Mammary epithelial cell (primary cell): ENCODE data around the gene C3.

Experiments
- EZH2 ChIP-seq: IDR thresholded peaks from 2 replicates; pipeline ENCODE4 v1.6.1; 2012; ENCODE audit warnings: low read length, inconsistent platforms, borderline replicate concordance
- TF ChIP-seq, protein P1 (sequence below), 2 donors: IDR thresholded peaks in 1 of 2; conservative IDR thresholded peaks in 1 of 2; 2 replicates each; pipeline ENCODE4 v1.5.1; 2011 to 2012; ENCODE audit warnings: inconsistent platforms in 2 of 2, low read length in 2 of 2, mild to moderate bottlenecking in 2 of 2, control low read depth in 1 of 2, low read depth in 1 of 2; ENCODE audit not compliant: insufficient read depth in 1 of 2; ENCODE audit errors: extremely low read depth in 1 of 2

DNA sequence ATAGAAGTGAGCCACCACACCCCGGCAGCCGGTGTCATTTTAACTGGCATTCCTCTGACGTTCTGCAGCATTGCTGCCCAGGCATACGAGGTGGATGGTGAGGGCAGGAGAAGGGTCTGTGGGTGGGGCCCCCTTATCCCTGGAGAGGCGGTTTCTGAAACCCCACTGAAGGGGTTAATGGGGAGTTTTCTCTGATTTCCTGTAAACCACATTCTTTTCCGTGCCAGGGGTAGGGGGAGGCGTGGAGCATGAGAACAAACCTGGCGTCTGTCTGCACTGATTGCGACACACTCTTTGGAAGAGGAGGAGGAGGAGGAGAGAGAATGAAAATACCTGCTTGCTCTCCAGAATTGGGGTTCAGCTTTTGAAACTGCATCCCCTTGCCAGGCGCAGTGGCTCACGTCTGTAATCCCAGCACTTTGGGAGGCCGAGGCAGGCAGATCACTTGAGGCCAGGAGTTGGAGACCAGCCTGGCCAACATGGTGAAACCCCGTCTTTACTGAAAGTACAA lies 2.7 kb upstream of the C3 start:
- TF ChIP-seq, protein P1, sequence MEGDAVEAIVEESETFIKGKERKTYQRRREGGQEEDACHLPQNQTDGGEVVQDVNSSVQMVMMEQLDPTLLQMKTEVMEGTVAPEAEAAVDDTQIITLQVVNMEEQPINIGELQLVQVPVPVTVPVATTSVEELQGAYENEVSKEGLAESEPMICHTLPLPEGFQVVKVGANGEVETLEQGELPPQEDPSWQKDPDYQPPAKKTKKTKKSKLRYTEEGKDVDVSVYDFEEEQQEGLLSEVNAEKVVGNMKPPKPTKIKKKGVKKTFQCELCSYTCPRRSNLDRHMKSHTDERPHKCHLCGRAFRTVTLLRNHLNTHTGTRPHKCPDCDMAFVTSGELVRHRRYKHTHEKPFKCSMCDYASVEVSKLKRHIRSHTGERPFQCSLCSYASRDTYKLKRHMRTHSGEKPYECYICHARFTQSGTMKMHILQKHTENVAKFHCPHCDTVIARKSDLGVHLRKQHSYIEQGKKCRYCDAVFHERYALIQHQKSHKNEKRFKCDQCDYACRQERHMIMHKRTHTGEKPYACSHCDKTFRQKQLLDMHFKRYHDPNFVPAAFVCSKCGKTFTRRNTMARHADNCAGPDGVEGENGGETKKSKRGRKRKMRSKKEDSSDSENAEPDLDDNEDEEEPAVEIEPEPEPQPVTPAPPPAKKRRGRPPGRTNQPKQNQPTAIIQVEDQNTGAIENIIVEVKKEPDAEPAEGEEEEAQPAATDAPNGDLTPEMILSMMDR (conservative IDR thresholded peaks at IDR 0.05 in 1 of 2, IDR thresholded peaks at IDR 0.05 in 1 of 2; ENCODE audit: extremely low read depth in 1 of 2, insufficient read depth in 1 of 2, low read depth in 1 of 2, low read length in 2 of 2), result no peak
- no peak for TF ChIP-seq EZH2
